HG03460 (cell line): Measurements from ENCODE around the gene LIPA.
"Not testable (repeated sequence)": the region's sequence is repeated elsewhere in the genome, so short reads cannot be mapped to it uniquely, and the experiment has no call there.

ENCODE experiments used
- ATAC-seq: cut with Tn5 transposase; IDR thresholded peaks from one replicate; pipeline ENCODE4 v1.9.1; 2021; ENCODE audit not compliant: unreplicated experiment

The LIPA gene

DNA sequence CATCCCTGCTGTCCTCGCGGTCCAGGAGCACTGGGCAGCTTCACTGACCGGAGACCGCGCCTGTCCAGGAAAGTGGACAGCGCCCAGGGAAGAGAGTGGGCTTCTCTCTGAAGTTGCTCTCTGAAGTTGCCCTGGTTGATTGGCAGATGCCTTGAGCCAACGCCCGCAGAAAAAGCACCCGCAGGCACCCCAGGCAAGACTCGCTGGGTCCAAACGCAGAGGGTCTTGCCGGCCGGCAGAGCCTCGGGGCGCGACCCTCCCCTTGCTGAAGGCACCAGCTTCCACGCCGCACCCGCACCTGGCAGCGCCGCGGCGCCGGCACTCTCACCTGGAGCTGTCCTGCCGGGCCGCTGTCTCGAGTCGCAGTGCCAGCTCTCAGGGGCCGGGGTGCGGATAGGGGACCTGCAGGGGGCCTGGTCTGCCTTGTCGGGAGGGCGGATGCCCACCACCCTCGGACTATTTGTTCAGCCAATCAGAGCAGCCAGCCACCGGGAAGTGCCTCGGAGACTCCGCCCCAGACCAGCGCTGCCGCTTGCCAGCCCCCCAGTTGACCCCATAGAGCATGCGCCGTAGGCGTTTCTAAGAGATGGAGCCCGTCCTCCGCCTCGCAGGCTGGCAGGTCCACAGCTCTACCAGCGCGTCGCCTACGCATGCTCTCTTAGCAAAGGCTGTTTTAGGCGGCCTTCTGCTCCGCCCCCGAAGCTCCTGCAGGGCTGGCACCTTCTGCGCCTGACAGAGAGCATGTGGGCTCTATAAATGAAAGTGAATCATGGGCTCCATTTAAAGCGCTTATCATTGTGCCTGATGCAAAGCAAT, at the start of gene LIPA:
LIPA (minus strand) TSS at position 367 of the 816 bp plus-strand sequence. CDS start 4,127 bp downstream, outside the sequence.
- peak; percentile 97 for ATAC-seq

DNA sequence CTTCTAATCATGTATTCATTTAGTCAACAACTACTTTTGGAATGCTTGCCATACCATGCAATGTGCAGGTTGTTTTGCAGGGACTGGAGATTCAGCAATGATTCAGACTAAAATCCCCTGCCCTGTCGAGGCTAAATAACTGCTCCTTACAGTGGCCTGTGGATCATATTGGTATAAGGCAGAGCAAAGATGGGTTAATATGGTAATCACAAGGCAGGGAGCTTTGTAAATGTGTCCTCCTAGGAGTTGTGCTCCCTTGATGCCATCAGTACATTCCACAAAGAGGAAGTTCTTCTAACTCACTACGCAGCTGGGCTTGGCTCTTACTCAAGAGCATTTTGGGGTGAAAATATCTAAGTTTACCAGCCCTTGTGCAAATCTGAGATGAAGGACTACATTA, 49.7 kb upstream of the LIPA start:
- no peak for ATAC-seq

DNA sequence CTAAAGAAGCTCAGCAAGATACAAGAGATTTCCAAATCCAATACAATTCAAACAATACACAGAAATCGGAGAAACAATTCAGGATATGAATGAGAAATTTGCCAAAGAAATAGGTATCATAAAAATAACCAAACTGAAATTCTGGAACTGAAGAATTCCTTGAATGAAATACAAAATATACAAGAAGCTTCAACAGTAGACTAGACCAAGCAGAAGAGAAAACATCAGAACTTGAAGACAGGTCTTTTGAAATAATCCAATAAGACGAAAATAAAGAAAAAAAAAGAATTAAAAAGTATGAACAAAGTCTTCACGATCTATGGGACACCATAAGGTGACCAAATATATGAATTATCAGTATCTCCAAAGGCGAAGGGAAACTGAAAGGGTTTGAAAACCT, 47.5 kb upstream of the LIPA start:
- ATAC-seq, result no peak

DNA sequence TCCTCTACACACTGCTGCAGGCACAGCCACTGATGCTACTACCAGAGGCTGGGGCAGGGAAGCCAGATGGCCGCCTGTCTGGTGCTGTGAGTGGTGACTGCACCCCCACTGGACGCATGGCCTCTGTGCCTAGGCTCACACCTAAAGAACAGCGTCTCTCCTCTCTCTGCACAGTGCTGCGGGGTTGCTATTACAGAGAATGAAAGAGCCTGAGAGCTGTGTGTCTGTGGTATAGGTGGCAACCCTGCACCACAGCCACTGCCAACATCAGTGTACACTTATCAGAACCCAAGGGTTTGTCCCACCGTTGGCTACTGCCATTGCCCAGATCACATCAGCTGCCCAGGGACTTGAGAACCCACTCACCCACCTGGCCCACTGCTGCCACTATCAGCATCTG, 46.2 kb upstream of the LIPA start:
- no peak for ATAC-seq

- ATAC-seq, result no peak
These were observed 45.8 kb upstream of the LIPA start for GRCh38 chr10:89297356-89297755.

GRCh38 chr10:89296220-89296648, 44.7 kb upstream of the LIPA start:
- no peak for ATAC-seq

DNA sequence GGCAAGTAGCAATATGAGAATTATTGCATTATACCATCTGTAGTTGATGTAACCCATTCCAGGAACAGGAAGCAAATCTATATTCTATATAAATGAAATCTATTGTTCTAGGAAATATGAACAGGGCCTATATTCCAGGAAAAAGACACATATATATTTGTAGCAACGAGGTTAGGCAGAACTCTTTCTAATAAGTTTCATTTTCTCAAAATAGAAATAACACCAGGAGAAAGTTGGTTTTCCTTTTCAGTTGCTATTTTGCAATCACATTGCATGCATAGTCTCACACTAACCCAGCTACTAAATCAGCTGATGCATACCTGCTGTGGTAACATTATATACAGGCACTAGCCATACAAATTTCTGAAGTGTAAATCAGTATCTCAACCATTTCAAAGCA, 44.0 kb upstream of the LIPA start:
- ATAC-seq, result no peak

DNA sequence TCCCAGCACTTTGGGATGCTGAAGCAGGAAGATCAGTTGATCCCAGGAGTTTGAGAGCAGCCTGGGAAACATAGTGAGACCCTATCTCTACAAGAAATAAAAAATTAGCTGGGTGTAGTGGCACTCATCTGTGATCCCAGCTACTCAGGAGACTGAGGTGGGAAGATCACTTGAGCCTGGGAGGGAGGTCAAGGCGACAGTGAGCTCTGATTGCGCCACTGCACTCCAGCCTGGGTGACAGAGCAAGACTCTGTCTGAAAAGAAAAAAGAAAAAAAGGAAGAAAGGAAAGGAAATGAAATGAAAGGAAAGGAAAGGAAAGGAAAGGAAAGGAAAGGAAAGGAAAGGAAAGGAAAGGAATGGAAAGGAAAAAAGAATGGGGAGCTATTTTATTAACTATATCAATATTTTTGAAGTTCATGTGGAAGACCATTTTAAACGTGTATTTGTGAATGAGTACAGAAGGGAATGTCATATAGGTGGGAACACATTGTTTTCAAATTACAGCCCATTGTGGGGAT, 43.2 kb upstream of the LIPA start:
- no peak for ATAC-seq

- ATAC-seq, result not testable (repeated sequence)
These were observed 33.7 kb upstream of the LIPA start for GRCh38 chr10:89285303-89285702.

GRCh38 chr10:89284711-89285110, 33.1 kb upstream of the LIPA start:
- ATAC-seq, result not testable (repeated sequence)

GRCh38 chr10:89283936-89284475, 32.4 kb upstream of the LIPA start:
- ATAC-seq, result no peak

- ATAC-seq, result no peak
These were observed 31.7 kb upstream of the LIPA start for GRCh38 chr10:89283025-89283935.

GRCh38 chr10:89281606-89282395, 30.2 kb upstream of the LIPA start:
- ATAC-seq, result no peak

DNA sequence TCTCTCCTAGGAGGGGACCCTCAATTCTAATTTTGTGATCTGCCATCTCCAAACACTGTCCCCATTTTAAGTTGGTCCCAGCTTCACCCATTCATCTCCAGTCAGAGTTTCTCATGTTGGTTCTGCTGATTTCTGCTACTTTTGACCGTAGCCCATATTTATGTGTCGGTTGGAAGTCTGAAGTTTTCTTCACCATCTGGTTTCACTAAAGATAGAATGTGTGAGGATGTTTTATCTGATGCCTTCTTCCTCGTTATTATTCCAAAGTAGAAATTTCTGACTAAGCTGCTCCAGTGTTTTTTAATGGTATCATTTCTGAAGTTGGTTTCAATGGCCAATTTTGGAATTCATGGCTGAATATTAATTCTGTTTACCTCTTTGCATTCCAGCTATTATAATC, 28.9 kb upstream of the LIPA start:
- ATAC-seq, result no peak

DNA sequence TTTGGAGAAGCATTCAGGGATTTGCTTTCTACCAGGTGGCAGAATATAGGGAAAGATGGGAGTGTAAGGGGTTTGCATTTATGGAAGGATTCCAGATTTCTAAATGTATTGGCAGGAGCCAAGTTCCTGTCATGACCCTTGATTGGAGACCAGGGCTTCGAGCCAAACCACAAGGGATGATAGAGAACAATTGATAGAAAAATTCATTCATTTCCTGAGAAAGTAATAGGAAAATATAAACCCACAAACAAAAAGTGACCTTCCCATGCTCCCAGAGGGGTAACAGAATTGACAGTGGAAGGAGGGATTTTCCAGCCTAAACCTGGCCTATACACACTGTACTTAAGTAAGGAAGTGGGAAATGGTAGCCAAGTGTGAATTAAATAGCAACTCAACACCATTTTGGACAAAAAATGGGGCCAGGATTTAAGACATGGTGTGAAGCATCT, 27.9 kb upstream of the LIPA start:
- ATAC-seq, result no peak

- no peak for ATAC-seq
These were observed 27.4 kb upstream of the LIPA start for GRCh38 chr10:89278900-89279392.

GRCh38 chr10:89278034-89278535, 26.5 kb upstream of the LIPA start:
- no peak for ATAC-seq

GRCh38 chr10:89275383-89275782, 23.8 kb upstream of the LIPA start:
- no peak for ATAC-seq

DNA sequence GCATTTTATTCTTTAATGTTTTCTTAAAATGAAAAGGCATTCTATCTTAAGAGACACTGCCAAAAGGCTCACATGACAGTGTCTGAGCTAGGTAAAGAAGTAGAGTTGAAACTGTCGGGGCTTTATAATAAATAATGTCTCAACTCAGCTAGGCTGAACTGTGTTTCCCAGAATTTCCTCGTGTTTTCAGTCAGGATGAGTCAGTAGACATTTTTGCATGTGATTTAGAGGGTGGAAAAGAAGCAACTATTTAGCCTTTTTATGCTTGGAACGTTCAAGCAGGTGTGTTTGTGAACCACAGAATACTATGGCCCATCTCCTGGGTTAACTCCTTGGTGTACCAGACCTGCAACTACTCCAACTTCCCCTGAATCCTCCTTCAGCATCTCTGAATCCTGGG, 23.4 kb upstream of the LIPA start:
- no peak for ATAC-seq

DNA sequence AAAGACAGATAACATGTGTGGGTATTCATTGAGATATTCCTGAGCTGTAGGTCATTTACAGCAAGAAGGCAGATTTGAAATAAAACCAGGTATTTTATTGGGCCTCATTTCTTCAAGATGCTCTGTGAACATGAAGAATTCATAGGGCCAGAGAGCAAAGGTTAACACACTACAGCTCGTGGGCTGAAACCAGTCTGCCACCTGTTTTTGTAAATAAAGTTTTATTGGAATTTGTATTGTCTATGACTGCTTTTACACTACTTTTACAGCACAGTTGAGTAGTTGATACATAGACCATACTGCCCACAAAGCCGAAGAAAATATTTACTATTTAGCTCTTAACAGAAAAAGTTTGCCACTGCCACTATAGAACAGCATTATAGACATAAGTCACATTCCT, 22.1 kb upstream of the LIPA start:
- ATAC-seq, result no peak
